Chondrocyte (in vitro differentiated cells): Measurements from ENCODE around the gene ADGRV1. TPM values are rescaled to one million over a fixed set of nuclear protein-coding genes. Genes with fewer than 3 reads are reported as not detected.

Experiments
- DNase-seq: peaks from one replicate; pipeline ENCODE4 v3.0.0; 2021; ENCODE audit warnings: mixed read lengths, low spot score
- H3K27ac Mint-ChIP-seq: one replicate; pipeline ENCODE4 v1.8.0; 2021; ENCODE audit warnings: mild to moderate bottlenecking, moderate library complexity, mixed read lengths; ENCODE audit not compliant: unreplicated experiment
- H3K27me3 Mint-ChIP-seq: 2 replicates; pipeline ENCODE4 v1.8.0; 2021; ENCODE audit warnings: low read depth, mixed read lengths
- H3K36me3 Mint-ChIP-seq: 2 replicates; pipeline ENCODE4 v1.8.0; 2021; ENCODE audit warnings: low read depth, mixed read lengths
- H3K4me1 Mint-ChIP-seq: 2 replicates; pipeline ENCODE4 v1.8.0; 2021; ENCODE audit warnings: low read depth, mild to moderate bottlenecking, mixed read lengths
- H3K4me3 Mint-ChIP-seq: one replicate; pipeline ENCODE4 v1.8.0; 2021; ENCODE audit warnings: mild to moderate bottlenecking, moderate library complexity, mixed read lengths; ENCODE audit not compliant: unreplicated experiment
- H3K9me3 Mint-ChIP-seq: 2 replicates; pipeline ENCODE4 v1.8.0; 2021; ENCODE audit warnings: low read depth, mixed read lengths
- CTCF ChIP-seq: fragments of 200-600 bp; sonication (generic); IDR thresholded peaks from 2 replicates; pipeline ENCODE4 v1.5.0; 2021; ENCODE audit warnings: antibody characterized with exemption, mild to moderate bottlenecking, moderate library complexity
- total RNA-seq: library from RNA; stranded (reverse); gene quantifications from 3 replicates; pipeline ENCODE4 v1.2.1, GENCODE V29; 2021

ADGRV1 gene
- total RNA-seq, 1 donor from 2014 or later, result 1.5 TPM

GRCh38 chr5:91186101-91186500 is 627.5 kb downstream of the ADGRV1 start:
- no peak for DNase-seq
- H3K4me3 Mint-ChIP-seq, result no peak overlapping the region
- no peaks in the 10 kb centered on the region for H3K27me3 Mint-ChIP-seq
- no peak overlapping the region for H3K27ac Mint-ChIP-seq
- peaks cover 18% of the 10 kb centered on the region for H3K4me1 Mint-ChIP-seq
- no peaks in the 10 kb centered on the region for H3K9me3 Mint-ChIP-seq
- no peak for TF ChIP-seq CTCF
- H3K36me3 Mint-ChIP-seq, result no peaks in the 10 kb centered on the region

GRCh38 chr5:91187032-91187431 is 628.4 kb downstream of the ADGRV1 start:
- Mint-ChIP-seq H3K27ac (no peak overlapping the region), H3K4me1 (peaks cover 18% of the 10 kb centered on the region), H3K4me3 (no peak overlapping the region), H3K36me3 (no peaks in the 10 kb centered on the region), H3K9me3 (no peaks in the 10 kb centered on the region), H3K27me3 (no peaks in the 10 kb centered on the region)
- no peak for DNase-seq
- TF ChIP-seq CTCF, result no peak

GRCh38 chr5:91188755-91189154 is 630.2 kb downstream of the ADGRV1 start:
- no peak for DNase-seq
- Mint-ChIP-seq H3K27me3 (no peaks in the 10 kb centered on the region), H3K4me3 (no peak overlapping the region), H3K4me1 (peaks cover 18% of the 10 kb centered on the region), H3K9me3 (no peaks in the 10 kb centered on the region), H3K36me3 (no peaks in the 10 kb centered on the region), H3K27ac (no peak overlapping the region)
- TF ChIP-seq CTCF, result no peak

- no peak for DNase-seq
- no peaks in the 10 kb centered on the region for H3K9me3 Mint-ChIP-seq
- H3K4me1 Mint-ChIP-seq, result peaks cover 18% of the 10 kb centered on the region
- peak overlapping the region; percentile 90 for H3K27ac Mint-ChIP-seq
- TF ChIP-seq CTCF, result no peak
- no peaks in the 10 kb centered on the region for H3K36me3 Mint-ChIP-seq
- H3K27me3 Mint-ChIP-seq, result no peaks in the 10 kb centered on the region
- peak overlapping the region; percentile 2 for H3K4me3 Mint-ChIP-seq
Observed at GRCh38 chr5:91189480-91190313, 631.1 kb downstream of the ADGRV1 start.

GRCh38 chr5:91190314-91190690 is 631.7 kb downstream of the ADGRV1 start:
- H3K27ac Mint-ChIP-seq, result peak overlapping the region; percentile 90
- H3K4me1 Mint-ChIP-seq, result peaks cover 18% of the 10 kb centered on the region
- no peak for DNase-seq
- no peak for TF ChIP-seq CTCF
- peak overlapping the region; percentile 2 for H3K4me3 Mint-ChIP-seq
- H3K9me3 Mint-ChIP-seq, result no peaks in the 10 kb centered on the region
- H3K27me3 Mint-ChIP-seq, result no peaks in the 10 kb centered on the region
- no peaks in the 10 kb centered on the region for H3K36me3 Mint-ChIP-seq
